ENCODE measurements around the gene KHDC1L.

Gene KHDC1L

GRCh38 chr6:73203098-73203497, 22.2 kb downstream of the KHDC1L start:
- no peak for FAIRE-seq

- FAIRE-seq: no peak
Observed at GRCh38 chr6:73200735-73201134, 24.6 kb downstream of the KHDC1L start.

- no peak for FAIRE-seq
Observed at GRCh38 chr6:73200247-73200646, 25.0 kb downstream of the KHDC1L start.

GRCh38 chr6:73194744-73195143, 30.6 kb downstream of the KHDC1L start:
- FAIRE-seq: no peak

- peak; percentile 14 for FAIRE-seq
Observed at GRCh38 chr6:73193302-73193701, 32.0 kb downstream of the KHDC1L start.

GRCh38 chr6:73182021-73182607, 43.2 kb downstream of the KHDC1L start:
- FAIRE-seq: no peak

- FAIRE-seq: peak; percentile 94
Observed at GRCh38 chr6:73180763-73181619, 44.3 kb downstream of the KHDC1L start.

GRCh38 chr6:73180076-73180738, 45.1 kb downstream of the KHDC1L start:
- no peak for FAIRE-seq

GRCh38 chr6:73177221-73177944, 47.9 kb downstream of the KHDC1L start:
- no peak for FAIRE-seq

- no peak for FAIRE-seq
Observed at GRCh38 chr6:73176057-73176456, 49.2 kb downstream of the KHDC1L start.

- no peak for FAIRE-seq
Observed at GRCh38 chr6:73174646-73175045, 50.6 kb downstream of the KHDC1L start.
